ENCODE measurements around the gene EFCAB6. TPM values are rescaled to one million over a fixed set of nuclear protein-coding genes. Genes with fewer than 3 reads are reported as not detected.

Gene EFCAB6
- total and polyA plus RNA-seq, 7 donors, result 0.45 to 5.7 (median 1.8) TPM

DNA sequence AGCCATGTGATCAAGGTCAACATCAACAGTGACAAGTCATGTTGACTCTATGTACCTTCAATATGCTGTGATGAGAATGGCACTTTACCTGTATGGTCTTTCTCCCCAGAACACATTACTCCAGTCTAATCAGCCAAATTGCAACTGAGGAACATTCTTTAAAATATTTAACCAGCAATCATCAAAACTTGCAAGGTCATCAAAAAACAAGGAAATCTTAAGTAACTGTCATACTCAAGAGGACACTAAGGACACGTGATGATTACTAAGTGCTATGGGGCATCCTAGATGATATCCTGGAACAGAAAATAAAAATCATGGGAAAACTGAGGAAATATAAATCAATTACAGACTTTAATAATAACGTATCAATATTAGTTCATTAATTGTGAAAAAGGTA is 118.9 kb downstream of the EFCAB6 start:
- Histone ChIP-seq H3K4me3 (no peak overlapping the region), H3K9me3 (no peaks in the 10 kb centered on the region), H3K4me1 (no peaks in the 10 kb centered on the region), H3K36me3 (no peaks in the 10 kb centered on the region), H3K27me3 (no peaks in the 10 kb centered on the region), H3K27ac (no peak overlapping the region)
- no peak for DNase-seq
- TF ChIP-seq POLR2AphosphoS5 (IDR thresholded peaks at IDR 0.05) (no peak), POLR2A (IDR thresholded peaks at IDR 0.05) (no peak), EP300 (IDR thresholded peaks at IDR 0.05) (no peak)
- TF ChIP-seq, protein P1, sequence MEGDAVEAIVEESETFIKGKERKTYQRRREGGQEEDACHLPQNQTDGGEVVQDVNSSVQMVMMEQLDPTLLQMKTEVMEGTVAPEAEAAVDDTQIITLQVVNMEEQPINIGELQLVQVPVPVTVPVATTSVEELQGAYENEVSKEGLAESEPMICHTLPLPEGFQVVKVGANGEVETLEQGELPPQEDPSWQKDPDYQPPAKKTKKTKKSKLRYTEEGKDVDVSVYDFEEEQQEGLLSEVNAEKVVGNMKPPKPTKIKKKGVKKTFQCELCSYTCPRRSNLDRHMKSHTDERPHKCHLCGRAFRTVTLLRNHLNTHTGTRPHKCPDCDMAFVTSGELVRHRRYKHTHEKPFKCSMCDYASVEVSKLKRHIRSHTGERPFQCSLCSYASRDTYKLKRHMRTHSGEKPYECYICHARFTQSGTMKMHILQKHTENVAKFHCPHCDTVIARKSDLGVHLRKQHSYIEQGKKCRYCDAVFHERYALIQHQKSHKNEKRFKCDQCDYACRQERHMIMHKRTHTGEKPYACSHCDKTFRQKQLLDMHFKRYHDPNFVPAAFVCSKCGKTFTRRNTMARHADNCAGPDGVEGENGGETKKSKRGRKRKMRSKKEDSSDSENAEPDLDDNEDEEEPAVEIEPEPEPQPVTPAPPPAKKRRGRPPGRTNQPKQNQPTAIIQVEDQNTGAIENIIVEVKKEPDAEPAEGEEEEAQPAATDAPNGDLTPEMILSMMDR (IDR thresholded peaks at IDR 0.05), result no peak
- intact Hi-C loops (cut with DNase I), result no loop called here
- 89 to 93% methylated on average over 2 of the region's 2 CpGs for WGBS, 2 donors

DNA sequence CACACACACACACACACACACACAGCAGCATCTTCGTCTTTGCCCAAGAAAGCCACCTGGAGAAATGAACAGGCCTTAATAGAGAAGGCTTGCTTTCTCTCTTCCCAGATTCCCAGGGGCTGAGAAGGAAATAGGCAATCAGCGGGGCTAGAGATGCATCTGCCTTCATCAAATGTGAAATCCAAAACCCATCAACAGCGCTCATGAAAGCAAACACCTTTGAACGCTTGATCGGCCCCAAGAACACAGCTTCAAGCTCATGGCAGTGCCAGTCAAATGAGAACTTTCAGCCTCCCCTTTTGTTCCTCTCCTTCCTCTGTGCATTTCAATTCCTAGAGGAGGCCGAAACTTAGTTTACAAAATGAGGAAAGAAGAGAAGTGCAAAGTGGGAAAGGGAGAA is 122.7 kb downstream of the EFCAB6 start:
- Histone ChIP-seq H3K27ac (no peak overlapping the region), H3K9me3 (no peaks in the 10 kb centered on the region), H3K36me3 (no peaks in the 10 kb centered on the region), H3K4me3 (no peak overlapping the region), H3K4me1 (no peaks in the 10 kb centered on the region), H3K27me3 (no peaks in the 10 kb centered on the region)
- intact Hi-C loops (cut with DNase I), result no loop called here
- TF ChIP-seq POLR2A (IDR thresholded peaks at IDR 0.05) (no peak), POLR2AphosphoS5 (IDR thresholded peaks at IDR 0.05) (no peak), EP300 (IDR thresholded peaks at IDR 0.05) (no peak)
- TF ChIP-seq, protein P1 (IDR thresholded peaks at IDR 0.05), result no peak
- 95 to 96% methylated on average over 6 of the region's 6 CpGs for WGBS, 2 donors
- no peak for DNase-seq

DNA sequence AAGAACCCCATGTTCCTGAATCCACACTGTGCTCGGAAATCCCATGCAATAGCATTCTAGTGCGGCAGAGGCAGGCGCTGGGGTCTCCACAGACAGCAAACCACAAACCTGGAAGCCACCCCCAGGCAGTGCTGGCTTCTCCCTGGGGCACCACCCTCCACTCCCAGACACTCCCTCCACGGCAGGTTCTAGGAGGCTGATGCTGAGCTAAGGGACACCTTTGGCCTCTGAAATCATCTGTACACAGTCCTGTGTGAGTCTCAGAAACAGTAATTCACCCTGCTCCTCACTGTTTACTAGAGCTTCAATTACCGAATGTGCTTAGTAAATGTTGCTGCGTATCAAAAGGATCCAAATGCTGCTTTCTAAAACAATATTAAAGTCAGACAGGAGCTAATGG is 129.3 kb downstream of the EFCAB6 start:
- no peak for DNase-seq
- Histone ChIP-seq H3K4me1 (no peaks in the 10 kb centered on the region), H3K9me3 (peaks cover 0 to 3% (median 0%) of the 10 kb centered on the region in 4 donors), H3K27me3 (no peaks in the 10 kb centered on the region), H3K36me3 (no peaks in the 10 kb centered on the region), H3K27ac (no peak overlapping the region), H3K4me3 (no peak overlapping the region)
- TF ChIP-seq EP300 (IDR thresholded peaks at IDR 0.05), result no peak
- TF ChIP-seq POLR2AphosphoS5 (IDR thresholded peaks at IDR 0.05), result no peak
- TF ChIP-seq POLR2A (IDR thresholded peaks at IDR 0.05), result no peak
- TF ChIP-seq, protein P1 (IDR thresholded peaks at IDR 0.05), result no peak
- intact Hi-C loops (cut with DNase I), result no loop called here
- WGBS, 2 donors, result 73 to 85% methylated on average over 6 of the region's 6 CpGs

DNA sequence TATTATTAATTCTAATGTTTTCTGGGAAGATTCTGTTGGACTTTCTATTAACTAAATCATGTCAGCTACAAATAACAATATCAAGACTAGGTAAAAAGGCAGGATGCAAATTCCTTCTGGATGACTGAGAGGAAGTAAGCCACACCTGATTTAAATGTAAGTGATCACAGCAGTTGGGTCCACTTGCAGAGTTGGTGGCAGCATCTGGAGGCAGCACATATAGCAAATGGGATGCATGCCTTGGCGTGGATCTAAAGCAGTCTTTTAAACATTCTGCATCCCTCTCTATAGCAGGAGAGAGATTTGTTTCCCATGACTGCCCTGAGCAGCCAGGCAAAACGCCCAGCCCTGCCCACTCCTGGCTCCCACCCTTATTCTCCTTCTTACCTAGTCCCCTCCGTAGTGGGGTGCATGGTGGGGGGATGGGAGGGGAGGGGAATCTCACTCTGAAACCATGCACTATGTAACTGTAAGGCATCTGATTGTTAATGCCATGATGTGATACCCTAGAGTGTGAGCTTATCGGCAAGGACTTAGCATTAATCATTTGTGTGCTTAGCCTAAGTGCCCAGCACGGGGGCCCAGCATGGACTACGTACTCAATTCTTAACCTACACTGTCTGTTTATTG is 130.3 kb downstream of the EFCAB6 start:
- no peaks in the 10 kb centered on the region for H3K36me3 ChIP-seq
- intact Hi-C loops (cut with DNase I), result no loop called here
- no peaks in the 10 kb centered on the region for H3K27me3 ChIP-seq
- H3K4me3 ChIP-seq, result no peak overlapping the region
- H3K27ac ChIP-seq, result no peak overlapping the region
- TF ChIP-seq, protein P1 (IDR thresholded peaks at IDR 0.05), result no peak
- TF ChIP-seq POLR2A (IDR thresholded peaks at IDR 0.05) (no peak), EP300 (IDR thresholded peaks at IDR 0.05) (no peak), POLR2AphosphoS5 (IDR thresholded peaks at IDR 0.05) (no peak)
- H3K9me3 ChIP-seq, result peaks cover 0 to 3% (median 0%) of the 10 kb centered on the region in 4 donors
- no peak for DNase-seq
- no peaks in the 10 kb centered on the region for H3K4me1 ChIP-seq
- WGBS, 2 donors, result 79 to 86% methylated on average over 6 of the region's 6 CpGs

DNA sequence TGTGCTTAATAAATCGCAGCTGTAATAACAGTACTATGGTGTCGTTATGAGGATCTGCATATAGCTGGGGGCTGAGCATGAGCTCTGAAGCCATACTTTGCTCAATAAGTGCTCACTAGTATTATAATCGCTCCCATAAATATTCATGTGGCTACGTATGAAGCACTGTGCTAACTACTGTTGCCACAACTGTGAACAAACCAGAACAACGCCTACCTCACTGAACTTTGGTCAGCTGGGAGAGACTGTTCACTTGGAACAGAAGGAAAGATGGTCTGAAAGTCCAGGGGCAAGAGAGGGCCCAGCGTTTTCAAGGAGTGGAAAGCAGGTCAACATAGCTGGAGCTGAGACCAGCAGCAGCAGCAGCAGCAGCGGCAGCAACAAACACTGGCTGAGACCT is 141.6 kb downstream of the EFCAB6 start:
- H3K27ac ChIP-seq, result no peak overlapping the region
- DNase-seq, result no peak
- no peaks in the 10 kb centered on the region for H3K27me3 ChIP-seq
- no peak overlapping the region for H3K4me3 ChIP-seq
- no peak for TF ChIP-seq POLR2A (IDR thresholded peaks at IDR 0.05)
- TF ChIP-seq POLR2AphosphoS5 (IDR thresholded peaks at IDR 0.05), result no peak
- TF ChIP-seq EP300 (IDR thresholded peaks at IDR 0.05), result no peak
- intact Hi-C loops (cut with DNase I), result no loop called here
- H3K9me3 ChIP-seq, result no peaks in the 10 kb centered on the region
- no peaks in the 10 kb centered on the region for H3K36me3 ChIP-seq
- H3K4me1 ChIP-seq, result no peaks in the 10 kb centered on the region
- 22 to 69% methylated on average over 7 of the region's 7 CpGs for WGBS, 2 donors
